Endothelial cell of umbilical vein (primary cell): ENCODE measurements around the gene PCDHB13.
"Not testable (repeated sequence)": the region's sequence is repeated elsewhere in the genome, so short reads cannot be mapped to it uniquely, and the experiment has no call there.

Experiments used
- EZH2 ChIP-seq: IDR thresholded peaks from 2 replicates; pipeline ENCODE4 v1.6.1; 2012; ENCODE audit warnings: borderline replicate concordance, low read depth, mild to moderate bottlenecking, moderate library complexity, low read length, inconsistent platforms; ENCODE audit not compliant: severe bottlenecking
- MYC ChIP-seq: IDR thresholded peaks from one replicate; pipeline ENCODE4 v1.6.1; 2011; ENCODE audit warnings: mild to moderate bottlenecking, low read depth, low read length
- POLR2A ChIP-seq: IDR thresholded peaks from 2 replicates; pipeline ENCODE4 v1.6.1; 2012; ENCODE audit warnings: low read depth, mild to moderate bottlenecking, control low read depth, low read length
- POLR2AphosphoS5 ChIP-seq: IDR thresholded peaks from 2 replicates; pipeline ENCODE4 v1.6.1; 2012; ENCODE audit warnings: low read depth, mild to moderate bottlenecking, control low read depth, low read length, moderate library complexity; ENCODE audit not compliant: insufficient read depth
- TF ChIP-seq, protein P1 (sequence below), 2 donors: IDR thresholded peaks; 1 replicate in 1 of 2; 2 replicates in 1 of 2; pipeline ENCODE4 v1.5.1; 2011; ENCODE audit warnings: low read length in 2 of 2, mild to moderate bottlenecking in 2 of 2, moderate library complexity in 2 of 2, control low read depth in 1 of 2, inconsistent platforms in 1 of 2, low read depth in 1 of 2; ENCODE audit not compliant: insufficient read depth in 1 of 2; ENCODE audit errors: extremely low read depth in 1 of 2

DNA sequence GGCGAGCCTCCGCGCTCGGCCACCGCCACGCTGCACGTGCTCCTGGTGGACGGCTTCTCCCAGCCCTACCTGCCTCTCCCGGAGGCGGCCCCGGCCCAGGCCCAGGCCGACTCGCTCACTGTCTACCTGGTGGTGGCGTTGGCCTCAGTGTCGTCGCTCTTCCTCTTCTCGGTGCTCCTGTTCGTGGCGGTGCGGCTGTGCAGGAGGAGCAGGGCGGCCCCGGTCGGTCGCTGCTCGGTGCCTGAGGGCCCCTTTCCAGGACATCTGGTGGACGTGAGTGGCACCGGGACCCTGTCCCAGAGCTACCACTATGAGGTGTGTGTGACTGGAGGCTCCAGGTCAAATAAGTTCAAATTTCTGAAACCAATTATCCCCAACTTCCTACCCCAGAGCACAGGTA is 2.9 kb upstream of the PCDHB13 start:
- not testable (repeated sequence) for TF ChIP-seq POLR2A, POLR2AphosphoS5, MYC, EZH2
- TF ChIP-seq, protein P1, sequence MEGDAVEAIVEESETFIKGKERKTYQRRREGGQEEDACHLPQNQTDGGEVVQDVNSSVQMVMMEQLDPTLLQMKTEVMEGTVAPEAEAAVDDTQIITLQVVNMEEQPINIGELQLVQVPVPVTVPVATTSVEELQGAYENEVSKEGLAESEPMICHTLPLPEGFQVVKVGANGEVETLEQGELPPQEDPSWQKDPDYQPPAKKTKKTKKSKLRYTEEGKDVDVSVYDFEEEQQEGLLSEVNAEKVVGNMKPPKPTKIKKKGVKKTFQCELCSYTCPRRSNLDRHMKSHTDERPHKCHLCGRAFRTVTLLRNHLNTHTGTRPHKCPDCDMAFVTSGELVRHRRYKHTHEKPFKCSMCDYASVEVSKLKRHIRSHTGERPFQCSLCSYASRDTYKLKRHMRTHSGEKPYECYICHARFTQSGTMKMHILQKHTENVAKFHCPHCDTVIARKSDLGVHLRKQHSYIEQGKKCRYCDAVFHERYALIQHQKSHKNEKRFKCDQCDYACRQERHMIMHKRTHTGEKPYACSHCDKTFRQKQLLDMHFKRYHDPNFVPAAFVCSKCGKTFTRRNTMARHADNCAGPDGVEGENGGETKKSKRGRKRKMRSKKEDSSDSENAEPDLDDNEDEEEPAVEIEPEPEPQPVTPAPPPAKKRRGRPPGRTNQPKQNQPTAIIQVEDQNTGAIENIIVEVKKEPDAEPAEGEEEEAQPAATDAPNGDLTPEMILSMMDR (IDR thresholded peaks at IDR 0.05; ENCODE audit: extremely low read depth in 1 of 2, insufficient read depth in 1 of 2, low read depth in 1 of 2, low read length in 2 of 2) = not testable (repeated sequence)
